Liver (tissue), 5 donors: ENCODE results near the gene ATL1. TPM values are rescaled to one million over a fixed set of nuclear protein-coding genes. Genes with fewer than 3 reads are reported as not detected.

Source experiments
- polyA plus RNA-seq, 2 donors: library from polyadenylated mRNA; stranded (reverse) in 1 of 2; unstranded in 1 of 2; fragments of 200-250 nt in 1 of 2; fragments of >200 nt in 1 of 2; fragmentation: Nextera tagmentation in 1 of 2; extraction: Ambion mirVana in 1 of 2; gene quantifications; one replicate each; pipeline versions ENCODE4 v1.2.1 to v1.2.3, GENCODE V29; 2013 to 2015
- small RNA-seq: library from RNA; depleted of rRNA; stranded (forward); fragments of <200 nt; gene quantifications from one replicate; pipeline ENCODE3, GENCODE V24; 2014
- total RNA-seq, 2 donors: library from RNA; depleted of rRNA; stranded (reverse); fragments of >200 nt; gene quantifications; one replicate each; pipeline ENCODE4 v1.2.3, GENCODE V29; 2014
- donor health status: healthy.
- donor health status: healthy.
- donor health status: healthy.

The ATL1 gene
- total and polyA plus RNA-seq, 4 donors = 0.17 to 0.79 (median 0.47) TPM

Small RNA genes within 50 kb of the gene (small RNA-seq; reads per million reads assigned to genes)
- gene RN7SL452P = not detected
- gene SNRPGP1 = not detected

Other genes starting within 250 kb of the ATL1 start
- gene L2HGDH, start 247.9 kb upstream of the ATL1 start, total RNA-seq = 1 to 10 TPM; 5.5 to 9.0 TPM
- gene L2HGDH, start 247.9 kb upstream of the ATL1 start, polyA plus RNA-seq = 1 to 10 TPM; 3.8 to 5.2 TPM
- gene DMAC2L, start 247.8 kb upstream of the ATL1 start, total RNA-seq = 1 to 10 TPM; 6.3 to 6.7 TPM
- 10 to 100 TPM in 1 of 2 donors, 1 to 10 TPM in 1; 5.2 to 17.2 TPM for gene DMAC2L, start 247.8 kb upstream of the ATL1 start, polyA plus RNA-seq
- 1 to 10 TPM; 2.7 to 6.8 TPM for gene CDKL1, start 163.3 kb upstream of the ATL1 start, total RNA-seq
- 1 to 10 TPM; 1.1 to 1.6 TPM for gene CDKL1, start 163.3 kb upstream of the ATL1 start, polyA plus RNA-seq
- gene MAP4K5, start 27.6 kb upstream of the ATL1 start, total RNA-seq = 10 to 100 TPM; 25.5 to 47.1 TPM
- gene MAP4K5, start 27.6 kb upstream of the ATL1 start, polyA plus RNA-seq = 10 to 100 TPM in 1 of 2 donors, 1 to 10 TPM in 1; 7.7 to 13.1 TPM
- 10 to 100 TPM in 1 of 2 donors, 1 to 10 TPM in 1; 9.5 to 14.0 TPM for gene SAV1, start 108.2 kb downstream of the ATL1 start, total RNA-seq
- gene SAV1, start 108.2 kb downstream of the ATL1 start, polyA plus RNA-seq = 1 to 10 TPM; 4.9 to 6.3 TPM